GM21576 (cell line): ENCODE measurements around the gene CD68.
"Not testable (repeated sequence)": the region's sequence is repeated elsewhere in the genome, so short reads cannot be mapped to it uniquely, and the experiment has no call there.

Experiments
- ATAC-seq: cut with Tn5 transposase; IDR thresholded peaks from one replicate; pipeline ENCODE4 v1.9.1; 2021; ENCODE audit warnings: mild to moderate bottlenecking, moderate library complexity; ENCODE audit not compliant: unreplicated experiment

The CD68 gene

DNA sequence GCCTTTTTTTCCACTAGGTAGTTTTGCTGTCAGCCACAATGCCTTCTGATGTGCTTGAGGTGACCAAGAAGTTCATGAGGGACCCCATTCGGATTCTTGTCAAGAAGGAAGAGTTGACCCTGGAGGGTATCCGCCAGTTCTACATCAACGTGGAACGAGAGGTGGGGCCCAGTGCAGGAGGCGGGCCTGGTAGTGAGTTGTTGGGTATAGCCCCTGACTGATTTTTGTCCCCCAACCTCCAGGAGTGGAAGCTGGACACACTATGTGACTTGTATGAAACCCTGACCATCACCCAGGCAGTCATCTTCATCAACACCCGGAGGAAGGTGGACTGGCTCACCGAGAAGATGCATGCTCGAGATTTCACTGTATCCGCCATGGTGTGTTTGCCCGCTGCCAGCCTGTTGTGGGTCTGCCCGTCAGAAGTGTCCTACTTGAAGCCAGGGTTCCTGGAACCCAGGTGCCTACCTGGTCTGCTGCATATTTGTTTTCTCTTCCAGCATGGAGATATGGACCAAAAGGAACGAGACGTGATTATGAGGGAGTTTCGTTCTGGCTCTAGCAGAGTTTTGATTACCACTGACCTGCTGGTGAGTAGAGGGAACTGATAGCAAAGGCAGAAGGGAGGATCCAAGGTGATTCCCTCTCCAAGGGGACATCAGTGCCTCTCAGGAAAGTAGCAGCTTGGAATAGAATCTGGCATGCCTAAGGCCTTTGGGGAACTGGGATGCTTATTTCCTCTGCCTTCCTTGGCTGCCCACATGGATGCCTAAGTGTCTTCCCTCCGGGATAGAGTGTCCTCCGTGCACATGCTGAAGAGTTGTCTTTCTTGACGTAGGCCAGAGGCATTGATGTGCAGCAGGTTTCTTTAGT lies 1.9 kb upstream of the CD68 start:
- ATAC-seq = no peak

GRCh38 chr17:7579834-7580603 lies 581 bp downstream of the CD68 start:
- ATAC-seq = no peak

DNA sequence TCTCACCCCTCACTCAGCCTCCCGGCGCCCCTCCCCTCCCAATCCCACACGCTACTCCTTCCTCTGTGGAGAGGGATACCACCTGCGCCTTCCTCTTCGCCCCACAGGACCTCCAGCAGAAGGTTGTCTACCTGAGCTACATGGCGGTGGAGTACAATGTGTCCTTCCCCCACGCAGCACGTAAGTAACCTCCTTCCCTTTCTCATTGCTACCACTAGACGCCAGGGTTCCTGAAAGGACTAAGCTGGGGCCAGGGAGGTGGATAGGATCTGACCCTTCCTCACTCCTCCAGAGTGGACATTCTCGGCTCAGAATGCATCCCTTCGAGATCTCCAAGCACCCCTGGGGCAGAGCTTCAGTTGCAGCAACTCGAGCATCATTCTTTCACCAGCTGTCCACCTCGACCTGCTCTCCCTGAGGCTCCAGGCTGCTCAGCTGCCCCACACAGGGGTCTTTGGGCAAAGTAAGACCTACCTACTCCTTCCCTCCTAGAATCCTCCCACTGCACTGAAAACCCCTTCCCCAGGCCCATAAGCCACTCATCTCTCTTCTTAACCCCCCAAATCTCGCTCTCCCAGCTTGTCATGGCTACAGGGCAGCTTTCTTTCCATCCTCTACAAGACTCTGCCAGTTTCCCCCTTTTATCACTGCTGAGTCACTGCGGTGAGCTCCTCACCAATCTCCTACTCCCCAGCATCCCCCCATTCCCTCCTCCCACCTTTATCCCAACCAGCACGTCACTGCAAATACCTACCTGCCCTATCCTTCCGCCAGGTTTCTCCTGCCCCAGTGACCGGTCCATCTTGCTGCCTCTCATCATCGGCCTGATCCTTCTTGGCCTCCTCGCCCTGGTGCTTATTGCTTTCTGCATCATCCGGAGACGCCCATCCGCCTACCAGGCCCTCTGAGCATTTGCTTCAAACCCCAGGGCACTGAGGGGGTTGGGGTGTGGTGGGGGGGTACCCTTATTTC lies 1.5 kb downstream of the CD68 start:
- no peak for ATAC-seq

DNA sequence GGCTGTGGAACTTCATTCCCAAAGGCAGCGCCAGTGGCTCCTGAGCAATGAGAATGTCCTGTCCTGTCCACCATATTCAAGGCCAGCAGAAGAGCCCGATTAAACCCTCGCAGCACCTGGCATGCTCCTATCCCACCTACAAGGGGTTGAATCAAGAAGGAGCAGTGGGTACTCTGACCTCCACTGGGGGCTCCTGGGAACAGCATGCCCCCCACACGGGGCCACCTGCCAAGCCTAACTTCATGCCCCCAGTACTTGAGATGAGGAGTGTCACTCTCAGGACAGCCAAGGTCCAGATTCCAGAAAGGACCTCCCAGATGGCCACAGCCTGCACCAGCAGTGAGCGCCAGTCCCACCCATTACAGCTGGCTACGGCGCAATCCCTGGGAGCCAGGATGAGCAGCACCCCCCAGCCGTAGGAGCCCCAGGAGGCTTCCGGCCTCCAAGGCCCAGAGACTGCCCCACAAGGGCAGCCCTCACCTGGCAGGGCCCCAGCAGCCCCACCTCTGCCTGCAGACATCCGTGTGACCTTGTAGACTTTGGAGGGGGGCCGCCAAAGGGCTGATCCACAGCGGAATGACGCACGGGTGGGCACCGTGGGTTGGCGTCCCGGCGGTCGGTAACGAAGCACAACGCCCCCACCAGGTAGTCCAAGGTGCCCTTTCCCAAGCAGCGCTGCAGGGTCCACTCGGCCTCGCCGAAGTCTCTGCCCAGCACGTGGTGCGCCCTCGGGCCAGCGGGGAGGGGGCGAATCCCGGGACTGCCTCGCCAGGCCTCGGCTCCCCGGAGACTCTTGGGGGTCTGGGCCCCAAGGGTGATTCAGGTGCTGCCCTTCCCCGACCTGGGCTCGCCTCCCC lies 3.2 kb downstream of the CD68 start:
- ATAC-seq = no peak

GRCh38 chr17:7583253-7584109 lies 4.0 kb downstream of the CD68 start, which contains the start of gene MPDU1:
MPDU1 (plus strand) TSS chr17:7583852; CDS start chr17:7583863, 11 bp downstream.
- ATAC-seq = peak; percentile 57

DNA sequence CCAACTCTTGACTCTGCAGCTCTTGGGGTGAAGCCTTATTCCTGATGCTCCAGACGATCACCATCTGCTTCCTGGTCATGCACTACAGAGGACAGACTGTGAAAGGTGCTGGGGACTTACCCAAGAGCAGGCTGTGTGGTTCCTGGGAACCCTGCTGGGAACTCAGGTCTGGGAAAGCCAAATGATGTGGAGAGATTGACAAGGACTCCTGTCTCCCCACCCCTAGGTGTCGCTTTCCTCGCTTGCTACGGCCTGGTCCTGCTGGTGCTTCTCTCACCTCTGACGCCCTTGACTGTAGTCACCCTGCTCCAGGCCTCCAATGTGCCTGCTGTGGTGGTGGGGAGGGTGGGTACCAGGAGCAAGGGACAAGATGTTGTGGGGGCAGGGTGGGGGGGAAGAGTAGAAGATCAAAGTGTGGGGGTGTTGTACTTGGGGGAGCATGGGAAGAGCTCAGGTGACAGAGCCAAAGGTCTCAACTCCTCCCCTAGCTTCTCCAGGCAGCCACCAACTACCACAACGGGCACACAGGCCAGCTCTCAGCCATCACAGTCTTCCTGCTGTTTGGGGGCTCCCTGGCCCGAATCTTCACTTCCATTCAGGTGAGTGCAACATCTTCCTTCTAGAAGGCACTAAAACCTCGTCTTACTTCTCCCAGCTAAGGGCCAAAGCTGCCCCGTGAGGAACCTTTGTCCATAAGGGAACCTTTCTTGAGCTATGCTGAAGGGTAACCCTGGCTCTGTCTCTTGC lies 7.4 kb downstream of the CD68 start:
- no peak for ATAC-seq

GRCh38 chr17:7587420-7588151 lies 8.1 kb downstream of the CD68 start:
- no peak for ATAC-seq

DNA sequence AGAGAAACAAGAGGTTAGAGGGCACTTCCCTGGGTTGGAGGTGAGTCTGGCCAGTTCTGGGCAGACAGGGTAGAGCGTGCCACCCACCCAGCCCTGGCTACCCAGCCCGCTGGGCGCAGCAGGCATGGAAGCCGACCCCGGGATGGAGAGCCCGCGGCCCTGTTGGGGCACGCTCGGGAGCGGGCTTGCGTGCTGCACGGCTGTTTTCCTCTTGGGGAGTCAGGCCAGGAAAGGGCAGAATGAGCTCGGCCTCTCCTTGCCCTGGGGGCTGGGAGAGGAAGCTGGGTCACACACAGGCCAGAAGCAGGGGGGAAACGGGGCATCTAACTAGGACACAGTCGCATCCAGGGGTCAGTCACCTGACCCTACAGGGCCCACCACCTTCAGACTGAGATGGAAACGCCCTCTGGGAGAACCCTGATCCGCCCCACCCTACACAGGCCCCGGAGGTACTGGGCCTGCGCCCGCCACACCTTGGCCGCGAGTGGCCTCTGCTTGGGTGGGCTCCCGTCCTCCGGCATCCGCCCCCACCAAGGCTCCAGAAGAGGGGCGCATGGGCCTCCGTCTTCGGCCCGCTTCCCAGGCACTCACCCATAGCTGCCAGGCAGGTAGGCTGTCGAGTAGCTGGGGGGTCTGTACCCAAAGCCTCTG lies 9.2 kb downstream of the CD68 start:
- ATAC-seq = no peak

GRCh38 chr17:7589204-7589868 lies 9.9 kb downstream of the CD68 start:
- ATAC-seq = no peak

DNA sequence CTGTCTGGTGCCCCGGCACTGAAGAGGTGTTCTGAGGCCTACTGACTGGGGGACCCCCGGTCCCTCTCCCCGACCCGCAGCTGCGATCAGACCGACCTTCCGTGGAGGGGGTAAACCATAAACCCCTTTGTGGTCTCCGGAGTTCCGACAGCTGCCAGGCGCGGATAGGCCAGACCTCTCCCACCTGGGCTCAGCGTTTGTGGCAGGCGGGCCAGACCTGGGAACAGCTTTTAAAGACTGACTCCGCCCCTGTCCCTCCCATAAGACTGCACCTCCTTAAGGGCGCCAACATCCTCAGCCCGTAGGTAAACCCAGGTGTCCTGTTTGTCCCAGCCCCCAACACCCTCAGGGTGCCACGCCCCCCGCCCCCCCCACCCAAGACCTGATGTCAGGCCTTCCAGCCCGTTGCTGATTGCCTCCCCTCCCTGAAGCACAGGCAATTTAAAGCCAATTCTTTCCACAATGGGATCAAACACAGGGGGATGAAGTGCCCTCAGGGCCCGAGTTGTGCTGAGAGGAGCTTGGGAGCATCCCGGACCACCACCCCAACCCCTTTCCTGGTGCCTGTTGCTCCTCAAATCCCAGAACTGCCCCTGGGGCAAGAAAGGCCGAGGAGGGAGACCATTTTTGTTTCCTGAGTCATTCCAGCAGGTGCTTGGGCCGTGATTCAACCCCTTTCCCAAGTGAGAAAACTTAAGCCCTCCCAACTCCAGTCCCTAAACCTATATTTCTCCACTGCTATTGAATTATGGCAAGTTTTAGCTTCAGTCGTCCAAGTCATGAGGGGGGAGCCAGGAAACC lies 10.7 kb downstream of the CD68 start, which contains the start of gene SOX15:
Gene SOX15, minus strand, starts transcription at position 204 of the 801 bp plus-strand sequence. CDS start 418 bp downstream, outside the sequence.
- no peak for ATAC-seq

DNA sequence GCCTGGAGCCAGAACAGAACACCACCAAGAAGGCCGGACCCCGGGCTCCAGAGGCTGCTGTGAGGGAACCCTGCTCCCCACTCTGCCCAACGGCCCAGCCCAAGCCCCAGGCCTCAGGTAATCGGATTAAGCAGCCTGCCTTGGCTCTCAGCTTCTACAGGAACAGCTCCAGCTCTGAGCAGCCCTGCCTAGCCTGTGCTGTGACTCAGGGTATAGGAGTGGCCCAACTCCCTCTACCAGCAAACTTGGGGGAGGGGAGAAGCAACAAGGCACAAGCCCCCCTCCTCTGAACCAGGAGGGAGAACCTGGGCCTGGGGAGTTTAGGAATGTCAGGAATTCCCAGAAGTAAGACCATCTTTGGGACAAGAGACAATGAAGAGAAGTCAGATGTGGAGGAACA lies 11.3 kb downstream of the CD68 start:
- ATAC-seq = no peak

DNA sequence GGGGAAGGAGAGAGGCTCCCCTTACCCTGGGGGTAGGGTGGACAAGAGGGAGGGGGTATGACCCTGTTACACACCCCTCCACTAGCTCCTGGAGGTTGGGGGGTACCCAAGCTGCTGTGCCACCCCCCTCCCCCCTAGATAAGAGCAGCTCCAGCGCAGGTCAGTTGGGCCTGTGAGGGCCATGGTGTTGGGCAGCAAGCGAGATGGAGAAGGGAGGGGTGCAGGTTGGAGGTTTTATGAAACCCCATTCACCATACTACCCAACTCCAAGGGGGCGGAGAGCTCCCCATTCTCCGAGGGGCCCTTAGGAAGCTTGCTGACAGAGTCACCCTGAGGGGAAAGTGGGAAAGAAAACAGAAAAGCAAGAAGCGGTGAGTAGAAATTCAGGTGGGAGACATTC lies 12.2 kb downstream of the CD68 start:
- no peak for ATAC-seq

DNA sequence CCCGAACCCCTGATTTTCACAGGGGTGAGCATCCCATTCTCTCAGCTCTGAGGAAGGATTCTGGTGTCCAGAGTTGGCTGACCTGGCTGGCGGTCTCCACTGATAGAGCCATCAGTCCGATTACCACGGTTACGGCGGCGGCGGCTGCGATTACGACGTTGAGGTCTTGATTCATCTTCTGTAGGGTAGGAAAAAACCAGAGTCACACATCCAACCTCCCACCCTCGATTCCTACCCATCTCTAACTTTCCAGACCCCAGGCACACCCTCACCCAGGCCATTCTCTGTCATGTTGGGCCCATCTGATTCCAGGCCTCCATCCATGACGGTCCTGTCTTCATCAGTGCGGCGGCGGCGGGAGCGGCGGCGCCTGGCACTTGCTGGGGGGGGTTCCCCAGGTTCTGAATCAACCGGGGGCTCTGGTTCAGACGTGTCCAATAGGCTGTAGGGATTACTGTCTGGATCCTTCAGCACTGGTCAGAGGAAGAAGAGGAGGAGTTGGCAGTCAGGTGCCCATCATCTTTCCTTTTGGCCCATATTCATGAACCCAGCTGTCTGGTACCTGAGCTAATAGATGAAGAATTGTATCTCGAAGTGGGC lies 13.1 kb downstream of the CD68 start:
- no peak for ATAC-seq

DNA sequence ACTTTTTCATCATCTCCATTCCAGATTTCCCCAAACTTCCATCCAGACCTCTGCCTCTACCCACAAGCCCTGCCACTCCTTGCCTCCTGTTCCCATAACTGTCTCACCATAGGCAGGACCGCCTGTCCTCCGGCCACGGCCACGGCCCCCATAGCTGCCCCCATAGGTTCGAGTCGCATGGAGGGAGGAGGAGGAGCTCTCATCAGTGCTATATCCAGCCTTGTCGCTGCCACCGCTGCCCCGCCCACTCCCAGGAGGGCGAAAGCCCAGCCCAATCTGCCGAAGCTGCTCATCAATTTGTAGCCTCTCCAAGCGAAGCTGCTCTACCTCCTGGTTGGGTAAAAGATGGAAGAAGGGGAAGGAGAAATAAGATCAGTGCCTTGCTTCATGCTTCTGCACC lies 13.9 kb downstream of the CD68 start:
- ATAC-seq = no peak

GRCh38 chr17:7597561-7597960 lies 18.1 kb downstream of the CD68 start:
- ATAC-seq = not testable (repeated sequence)
